Mesenchymal stem cell (in vitro differentiated cells and primary cell): ENCODE measurements around the gene CDR2L.

Experiments used
- DNase-seq: peaks from one replicate; pipeline ENCODE4 v3.0.0-alpha.2; 2013
- H2AFZ ChIP-seq: one replicate; pipeline ENCODE4 v1.6.1; 2013; ENCODE audit warnings: low read depth, mild to moderate bottlenecking, control low read depth, inconsistent platforms, low read length, moderate library complexity
- H2AK5ac ChIP-seq: 2 replicates; pipeline ENCODE4 v1.6.1; 2013; ENCODE audit warnings: low read length, moderate library complexity, mild to moderate bottlenecking, inconsistent platforms; ENCODE audit not compliant: severe bottlenecking
- H2BK120ac ChIP-seq: one replicate; pipeline ENCODE4 v1.6.1; 2013; ENCODE audit warnings: low read depth, mild to moderate bottlenecking, inconsistent platforms, low read length, moderate library complexity
- H2BK12ac ChIP-seq, 2 experiments: one replicate each; pipeline ENCODE4 v1.6.1; 2013; ENCODE audit warnings: inconsistent platforms in 2 of 2, low read length in 2 of 2, mild to moderate bottlenecking in 2 of 2, moderate library complexity in 2 of 2, control low read depth in 1 of 2
- H2BK15ac ChIP-seq: one replicate; pipeline ENCODE4 v1.6.1; 2013; ENCODE audit warnings: mild to moderate bottlenecking, low read depth, inconsistent platforms; ENCODE audit not compliant: poor library complexity, severe bottlenecking
- H2BK5ac ChIP-seq: 2 replicates; pipeline ENCODE4 v1.6.1; 2013; ENCODE audit warnings: low read depth, mild to moderate bottlenecking, low read length, control low read depth, inconsistent platforms; ENCODE audit not compliant: poor library complexity, severe bottlenecking
- H3K14ac ChIP-seq, 2 experiments: one replicate each; pipeline ENCODE4 v1.6.1; 2013; ENCODE audit warnings: inconsistent platforms in 2 of 2, low read length in 2 of 2, control low read depth in 1 of 2, mild to moderate bottlenecking in 1 of 2, moderate library complexity in 1 of 2
- H3K18ac ChIP-seq, 2 experiments: one replicate each; pipeline ENCODE4 v1.6.1; 2013; ENCODE audit warnings: inconsistent platforms in 2 of 2, low read length in 2 of 2, control low read depth in 1 of 2, low read depth in 1 of 2, mild to moderate bottlenecking in 1 of 2
- H3K23ac ChIP-seq, 2 experiments: one replicate each; pipeline ENCODE4 v1.6.1; 2013; ENCODE audit warnings: inconsistent platforms in 2 of 2, low read length in 2 of 2, mild to moderate bottlenecking in 2 of 2, moderate library complexity in 2 of 2, control low read depth in 1 of 2
- H3K27ac ChIP-seq: 2 replicates; pipeline ENCODE4 v1.5.1; 2013; ENCODE audit warnings: mild to moderate bottlenecking, moderate library complexity, low read length, control low read depth, inconsistent platforms; ENCODE audit not compliant: poor library complexity, severe bottlenecking
- H3K27me3 ChIP-seq, 2 experiments: 2 replicates each; pipeline versions ENCODE4 v1.6.1 to v1.7.0; 2013; ENCODE audit warnings: low read length in 2 of 2, mild to moderate bottlenecking in 2 of 2, moderate library complexity in 2 of 2, control low read depth in 1 of 2, inconsistent platforms in 1 of 2; ENCODE audit not compliant: control insufficient read depth in 1 of 2, insufficient read depth in 1 of 2
- H3K36me3 ChIP-seq, 2 experiments: 2 replicates each; pipeline versions ENCODE4 v1.6.1 to v1.7.0; 2013; ENCODE audit warnings: low read length in 2 of 2, control low read depth in 1 of 2, inconsistent platforms in 1 of 2, low read depth in 1 of 2, mild to moderate bottlenecking in 1 of 2; ENCODE audit not compliant: insufficient read depth in 2 of 2, control insufficient read depth in 1 of 2
- H3K4ac ChIP-seq, 2 experiments: one replicate each; pipeline ENCODE4 v1.6.1; 2013; ENCODE audit warnings: inconsistent platforms in 2 of 2, low read length in 2 of 2, mild to moderate bottlenecking in 2 of 2, moderate library complexity in 2 of 2, control low read depth in 1 of 2, low read depth in 1 of 2
- H3K4me1 ChIP-seq: 2 replicates; pipeline ENCODE4 v1.6.1; 2013; ENCODE audit warnings: low read depth, low read length, control low read depth; ENCODE audit not compliant: control insufficient read depth, insufficient read depth
- H3K4me2 ChIP-seq: 2 replicates; pipeline ENCODE4 v1.6.1; 2013; ENCODE audit warnings: low read length, mild to moderate bottlenecking, inconsistent platforms; ENCODE audit not compliant: poor library complexity, severe bottlenecking
- H3K4me3 ChIP-seq, 2 experiments: 2 replicates each; pipeline versions ENCODE4 v1.5.1 to v1.7.0; 2013; ENCODE audit warnings: low read length in 2 of 2, mild to moderate bottlenecking in 2 of 2, control low read depth in 1 of 2, low read depth in 1 of 2; ENCODE audit not compliant: insufficient read depth in 1 of 2
- H3K79me1 ChIP-seq: replicated peaks from 2 replicates; pipeline ENCODE4 v1.6.1; 2013; ENCODE audit warnings: mild to moderate bottlenecking, control low read depth, low read length, inconsistent platforms; ENCODE audit not compliant: poor library complexity, severe bottlenecking
- H3K9ac ChIP-seq: 2 replicates; pipeline ENCODE4 v1.7.0; 2013; ENCODE audit warnings: mild to moderate bottlenecking, low read length, moderate library complexity
- H3K9me3 ChIP-seq: 2 replicates; pipeline ENCODE4 v1.7.0; 2013; ENCODE audit warnings: mild to moderate bottlenecking, low read length; ENCODE audit not compliant: control insufficient read depth
- H4K8ac ChIP-seq: one replicate; pipeline ENCODE4 v1.6.1; 2013; ENCODE audit warnings: inconsistent platforms, mild to moderate bottlenecking, low read length, moderate library complexity
- H4K91ac ChIP-seq: one replicate; pipeline ENCODE4 v1.6.1; 2013; ENCODE audit warnings: mild to moderate bottlenecking, low read length, inconsistent platforms
- WGBS: methylation state at CpG from one replicate; pipeline ENCODE4 v1.1.7; 2013; ENCODE audit warnings: mixed read lengths; 5-methylcytosine and 5-hydroxymethylcytosine counted together

CDR2L gene

DNA sequence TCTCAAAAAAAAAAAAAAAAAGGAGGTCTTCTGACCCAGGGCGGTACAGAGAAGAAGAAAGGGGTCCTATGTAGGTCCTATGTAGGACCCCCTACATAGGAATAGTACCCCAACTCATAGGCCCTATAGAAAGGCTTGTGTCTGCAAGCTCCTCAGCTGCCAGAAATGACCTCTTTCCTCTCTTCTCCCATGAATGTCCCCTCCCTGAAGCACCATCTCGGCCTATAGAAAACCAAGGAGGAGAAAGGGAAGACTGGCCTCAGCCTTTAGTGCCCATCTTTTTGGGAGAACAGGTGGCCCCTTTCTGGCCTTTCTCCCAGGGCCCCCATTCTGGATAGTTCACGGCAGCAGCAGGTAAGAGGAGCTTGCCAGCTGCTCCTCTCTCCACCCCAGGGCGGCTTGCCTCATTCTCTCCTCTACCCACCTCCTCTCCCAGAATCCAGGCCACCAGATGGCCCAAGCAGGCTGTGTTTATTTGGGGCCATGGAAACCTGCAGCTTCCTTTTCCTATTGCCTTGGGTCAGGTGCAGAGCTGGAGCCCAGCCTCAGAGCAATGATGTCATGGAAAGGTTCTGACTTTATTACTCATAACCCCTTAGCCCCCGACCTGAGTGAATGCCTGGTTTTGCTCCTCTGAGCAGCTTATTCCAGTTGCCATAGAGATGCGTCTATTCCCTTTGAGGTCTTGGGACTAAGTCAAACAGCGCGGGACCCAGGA lies 23.4 kb downstream of the CDR2L start:
- Histone ChIP-seq H3K4ac (no peak overlapping the region), H2BK120ac (no peak overlapping the region), H3K36me3 (peaks cover 3 to 4% of the 10 kb centered on the region in 2 experiments), H2BK12ac (no peak overlapping the region), H2AFZ (no peak overlapping the region), H3K4me2 (no peak overlapping the region), H3K4me3 (no peak overlapping the region), H4K91ac (no peak overlapping the region), H2BK15ac (no peak overlapping the region), H3K18ac (no peak overlapping the region), H3K14ac (no peak overlapping the region), H3K79me1 (peaks cover 15% of the 10 kb centered on the region), H3K27me3 (no peaks in the 10 kb centered on the region), H3K4me1 (peaks cover 10% of the 10 kb centered on the region), H2AK5ac (no peak overlapping the region), H4K8ac (peak overlapping the region; percentile 30), H3K9ac (peak overlapping the region; percentile 98), H3K9me3 (no peaks in the 10 kb centered on the region), H2BK5ac (no peak overlapping the region), H3K27ac (no peak overlapping the region), H3K23ac (no peak overlapping the region)
- WGBS: 79% methylated on average over 8 of the region's 8 CpGs
- peak; percentile 87 for DNase-seq

DNA sequence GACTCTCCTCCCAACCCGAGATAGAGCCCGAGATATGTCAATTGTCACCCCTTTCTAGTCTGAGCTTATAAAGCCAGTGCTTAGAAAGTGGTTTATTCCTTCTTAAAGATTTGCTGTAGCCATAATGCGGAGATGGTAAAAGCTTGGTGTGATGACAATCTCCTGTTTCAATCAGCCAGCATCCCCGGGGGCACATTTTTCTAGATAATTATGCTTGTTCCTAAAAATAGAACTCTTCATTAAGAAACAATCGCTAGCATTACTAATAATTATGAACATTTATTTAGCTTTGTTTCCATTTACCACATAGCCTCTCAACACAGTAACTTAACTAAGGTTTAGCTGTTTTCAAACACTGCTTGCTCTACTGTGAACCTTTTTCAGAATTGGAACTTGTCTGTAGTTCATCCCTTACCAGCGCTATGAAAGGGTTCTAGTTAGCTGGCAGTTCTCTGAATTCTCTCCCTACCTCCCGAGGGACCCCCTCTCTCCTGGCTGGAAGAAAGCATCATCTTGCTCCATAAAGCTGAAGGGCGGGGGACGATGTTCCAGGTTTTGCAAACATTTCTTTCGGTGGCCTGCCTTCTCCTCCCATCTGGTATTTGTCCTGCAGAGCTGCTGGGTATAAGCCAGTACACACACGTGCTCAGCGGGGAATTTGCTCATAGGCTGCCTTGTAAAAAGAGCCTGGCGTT lies 24.1 kb downstream of the CDR2L start:
- H2BK5ac ChIP-seq: no peak overlapping the region
- H4K8ac ChIP-seq: peak overlapping the region; percentile 89
- H2BK15ac ChIP-seq: no peak overlapping the region
- H3K23ac ChIP-seq: no peak overlapping the region
- H3K4me1 ChIP-seq: peaks cover 12% of the 10 kb centered on the region
- H3K14ac ChIP-seq: no peak overlapping the region
- peaks cover 3 to 6% of the 10 kb centered on the region in 2 experiments for H3K36me3 ChIP-seq
- peak; percentile 44 for DNase-seq
- peak overlapping the region in 1 of 2 experiments; percentile 91 for H3K18ac ChIP-seq
- 84% methylated on average over 12 of the region's 13 CpGs for WGBS
- H3K9me3 ChIP-seq: no peaks in the 10 kb centered on the region
- H4K91ac ChIP-seq: no peak overlapping the region
- peak overlapping the region in 1 of 2 experiments; percentile 93 for H3K4me3 ChIP-seq
- H3K27me3 ChIP-seq: no peaks in the 10 kb centered on the region
- H2AK5ac ChIP-seq: no peak overlapping the region
- H2BK12ac ChIP-seq: no peak overlapping the region
- peak overlapping the region; percentile 98 for H3K9ac ChIP-seq
- H2AFZ ChIP-seq: peak overlapping the region; percentile 90
- H3K27ac ChIP-seq: peak overlapping the region; percentile 77
- peak overlapping the region; percentile 77 for H3K4me2 ChIP-seq
- peak overlapping the region; percentile 53 to 88 for H3K4ac ChIP-seq
- H2BK120ac ChIP-seq: peak overlapping the region; percentile 27
- peaks cover 18% of the 10 kb centered on the region for H3K79me1 ChIP-seq

GRCh38 chr17:75012096-75012345 lies 24.6 kb downstream of the CDR2L start:
- Histone ChIP-seq H2AK5ac (peak overlapping the region; percentile 44), H3K27me3 (no peaks in the 10 kb centered on the region), H4K8ac (peak overlapping the region; percentile 89), H3K4me1 (peaks cover 12% of the 10 kb centered on the region), H3K9me3 (no peaks in the 10 kb centered on the region), H2BK12ac (no peak overlapping the region), H3K23ac (no peak overlapping the region), H3K18ac (peak overlapping the region; percentile 79 to 91), H4K91ac (no peak overlapping the region), H3K4ac (peak overlapping the region; percentile 53 to 88), H2BK5ac (peak overlapping the region; percentile 46), H2AFZ (peak overlapping the region; percentile 90), H3K9ac (peak overlapping the region; percentile 98), H3K36me3 (peaks cover 7% of the 10 kb centered on the region in 2 experiments), H2BK120ac (no peak overlapping the region), H3K14ac (no peak overlapping the region), H3K4me2 (peak overlapping the region; percentile 77), H3K27ac (peak overlapping the region; percentile 77), H3K4me3 (peak overlapping the region; percentile 82 to 93), H3K79me1 (peaks cover 20% of the 10 kb centered on the region), H2BK15ac (no peak overlapping the region)
- DNase-seq: no peak
- 46% methylated on average over 5 of the region's 5 CpGs for WGBS

DNA sequence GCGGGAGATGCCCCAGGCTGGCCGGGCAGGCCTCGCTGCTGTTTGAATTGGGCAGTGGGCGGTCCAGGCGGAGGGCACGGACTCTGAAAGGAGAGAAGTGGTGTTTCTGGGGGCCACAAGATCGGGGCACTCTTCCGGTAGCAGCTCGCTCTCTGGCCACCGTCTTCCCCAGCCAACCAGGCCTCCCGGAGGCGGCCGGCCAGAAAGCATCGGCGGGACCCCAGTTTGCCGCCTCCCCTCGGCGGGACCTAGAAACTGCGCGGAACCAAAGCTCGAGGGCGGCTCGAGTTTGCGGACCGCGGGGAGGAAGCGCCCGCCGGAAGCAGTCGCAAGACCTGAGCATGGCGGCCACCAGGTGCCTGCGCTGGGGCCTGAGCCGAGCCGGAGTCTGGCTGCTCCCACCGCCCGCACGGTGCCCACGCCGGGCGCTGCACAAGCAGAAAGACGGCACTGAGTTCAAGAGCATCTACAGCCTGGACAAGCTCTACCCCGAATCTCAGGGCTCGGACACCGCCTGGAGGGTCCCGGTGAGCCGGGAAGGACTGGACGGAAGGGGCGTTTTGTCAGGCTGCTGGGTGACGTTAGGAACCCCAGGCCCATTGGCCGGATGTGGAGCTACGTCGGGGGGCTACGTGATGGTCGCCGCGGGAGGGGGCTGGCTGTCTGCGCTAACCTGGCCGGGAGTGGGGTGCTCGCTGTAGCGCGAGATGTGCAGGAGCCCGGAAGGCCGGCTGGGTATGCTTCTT lies 25.1 kb downstream of the CDR2L start, which contains the start of gene MRPL58:
Gene MRPL58, plus strand, starts transcription at position 325 of the 746 bp plus-strand sequence. Its CDS starts 17 bp downstream, at position 342.
- DNase-seq: peak; percentile 87
- Histone ChIP-seq H2BK15ac (peak within 1 kb of the TSS; percentile 63), H3K27ac (peak within 1 kb of the TSS; percentile 92), H2AFZ (peak within 1 kb of the TSS; percentile 90), H4K8ac (peak within 1 kb of the TSS; percentile 99), H2BK5ac (peak within 1 kb of the TSS; percentile 46), H3K79me1 (peaks cover 20% of the 10 kb centered on the region), H2BK12ac (no peak within 1 kb of the TSS), H3K18ac (peak within 1 kb of the TSS; percentile 91 to 98), H3K9ac (peak within 1 kb of the TSS; percentile 98), H3K4me3 (peak within 1 kb of the TSS; percentile 82 to 93), H3K4me1 (peaks cover 12% of the 10 kb centered on the region), H3K14ac (peak within 1 kb of the TSS in 1 of 2 experiments; percentile 97), H2BK120ac (peak within 1 kb of the TSS; percentile 27), H3K23ac (peak within 1 kb of the TSS in 1 of 2 experiments; percentile 94), H3K36me3 (peaks cover 7% of the 10 kb centered on the region in 2 experiments), H3K27me3 (no peaks in the 10 kb centered on the region), H4K91ac (peak within 1 kb of the TSS; percentile 91), H3K4ac (peak within 1 kb of the TSS; percentile 84 to 96), H2AK5ac (peak within 1 kb of the TSS; percentile 44), H3K4me2 (peak within 1 kb of the TSS; percentile 91), H3K9me3 (no peaks in the 10 kb centered on the region)
- 3% methylated on average over 63 of the region's 63 CpGs for WGBS
